GM12878 (cell line): ENCODE results near the gene C4orf51. TPM values are rescaled to one million over a fixed set of nuclear protein-coding genes. Genes with fewer than 3 reads are reported as not detected.

Source experiments
- ATAC-seq: fragments of 200-7000 bp; cut with Tn5 transposase; 3 replicates; pipeline ENCODE4 v1.9.1; 2020; ENCODE audit warnings: mild to moderate bottlenecking, moderate library complexity
- BruUV-seq: library from RNA; stranded (reverse); fragments of 400-500 nt; replicated peaks from 2 replicates; lab custom pipeline; 2021; lab: Mats Ljungman, UMichigan
- CTCF ChIA-PET: fragments of 300-600 bp; sonication (Branson Sonifier 250); formaldehyde crosslinking; extraction: SDS; loops from one replicate; lab custom pipeline; 2021; ENCODE audit warnings: inconsistent platforms; lab: Yijun Ruan, JAX
- POLR2A ChIA-PET: fragments of 350-600 bp; formaldehyde crosslinking; extraction: SDS; loops from one replicate; lab custom pipeline; 2021; ENCODE audit warnings: inconsistent platforms; lab: Charles Lee
- RAD21 ChIA-PET: fragments of 300-600 bp; sonication (Branson Sonifier 250); formaldehyde crosslinking; loops from one replicate; lab custom pipeline; 2023; ENCODE audit warnings: antibody characterized with exemption; ENCODE audit not compliant: unreplicated experiment; lab: Charles Lee
- SMC1A ChIA-PET: fragments of 300-600 bp; sonication (Branson Sonifier 250); formaldehyde crosslinking; loops from one replicate; lab custom pipeline; 2023; ENCODE audit not compliant: unreplicated experiment, uncharacterized antibody; lab: Charles Lee
- DNase-seq: peaks from one replicate; pipeline ENCODE4 v3.0.0-alpha.2; 2011; ENCODE audit warnings: low read depth, low spot score
- FAIRE-seq: peaks from 3 replicates; lab custom pipeline; 2011; peaks lifted over from hg19 to GRCh38; lab: Jason Lieb, UNC
- H2AFZ ChIP-seq: 2 replicates; pipeline ENCODE4 v1.6.0; 2011; ENCODE audit warnings: low read depth, low read length, control low read depth; ENCODE audit not compliant: control insufficient read depth
- H3K27ac ChIP-seq: 2 replicates; pipeline ENCODE4 v1.5.1; 2011; ENCODE audit warnings: control low read depth; ENCODE audit not compliant: control insufficient read depth, insufficient read depth
- H3K27me3 ChIP-seq, 2 experiments: replicated peaks in 1 of 2; 2 replicates each; pipeline versions ENCODE4 v1.6.0 to v1.6.1; 2011; ENCODE audit warnings: low read length in 1 of 2; ENCODE audit not compliant: control insufficient read depth in 2 of 2, insufficient read depth in 2 of 2
- H3K36me3 ChIP-seq, 2 experiments: 2 replicates each; pipeline ENCODE4 v1.5.1; 2011; ENCODE audit warnings: low read length in 1 of 2; ENCODE audit not compliant: control insufficient read depth in 2 of 2, insufficient read depth in 2 of 2
- H3K4me1 ChIP-seq: 2 replicates; pipeline ENCODE4 v1.6.1; 2011; ENCODE audit warnings: mild to moderate bottlenecking, low read length, moderate library complexity, mixed read lengths; ENCODE audit not compliant: control insufficient read depth, insufficient read depth
- H3K4me2 ChIP-seq: 2 replicates; pipeline ENCODE4 v1.6.0; 2011; ENCODE audit warnings: control low read depth; ENCODE audit not compliant: control insufficient read depth, insufficient read depth
- H3K4me3 ChIP-seq: fragments of 200-600 bp; sonication (generic); 2 replicates; pipeline ENCODE4 v1.5.1; 2016
- H3K79me2 ChIP-seq: 2 replicates; pipeline ENCODE4 v1.6.0; 2011; ENCODE audit warnings: low read length; ENCODE audit not compliant: control insufficient read depth, insufficient read depth
- H3K9ac ChIP-seq: 2 replicates; pipeline ENCODE4 v1.8.0; 2011; ENCODE audit warnings: low read length, control low read depth, mixed read lengths; ENCODE audit not compliant: control insufficient read depth, insufficient read depth
- H3K9me3 ChIP-seq: replicated peaks from 3 replicates; pipeline ENCODE4 v1.5.1; 2011; ENCODE audit warnings: mild to moderate bottlenecking, low read length; ENCODE audit not compliant: control insufficient read depth, insufficient read depth
- H4K20me1 ChIP-seq: 2 replicates; pipeline ENCODE4 v1.6.0; 2011; ENCODE audit not compliant: control insufficient read depth, insufficient read depth
- CHD1 ChIP-seq: IDR thresholded peaks from 2 replicates; pipeline ENCODE4 v1.6.1; 2012; ENCODE audit warnings: low read depth, low read length, improper control_type of control experiment
- ETV6 ChIP-seq, 2 experiments: fragments of 450-650 bp in 1 of 2; IDR thresholded peaks in 1 of 2; conservative IDR thresholded peaks in 1 of 2; 2 replicates each; pipeline ENCODE4 v1.6.1; 2014; ENCODE audit warnings: antibody characterized with exemption in 1 of 2, borderline replicate concordance in 1 of 2, low read depth in 1 of 2, mild to moderate bottlenecking in 1 of 2, moderate library complexity in 1 of 2
- MTA3 ChIP-seq: IDR thresholded peaks from 2 replicates; pipeline ENCODE4 v1.6.1; 2012; ENCODE audit warnings: low read length, inconsistent platforms, borderline replicate concordance
- NFYA ChIP-seq: IDR thresholded peaks from 2 replicates; pipeline ENCODE4 v1.6.1; 2011; ENCODE audit warnings: low read depth, mild to moderate bottlenecking, low read length, improper control_type of control experiment, borderline replicate concordance
- STAT3 ChIP-seq: IDR thresholded peaks from 2 replicates; pipeline ENCODE4 v1.6.1; 2011; ENCODE audit warnings: low read depth, low read length, improper control_type of control experiment
- SUPT20H ChIP-seq: IDR thresholded peaks from 2 replicates; pipeline ENCODE4 v1.6.1; 2011; ENCODE audit warnings: low read depth, mild to moderate bottlenecking, low read length, moderate library complexity, borderline replicate concordance; ENCODE audit not compliant: control insufficient read depth
- TBL1XR1 ChIP-seq: IDR thresholded peaks from 2 replicates; pipeline ENCODE4 v1.6.1; 2012; ENCODE audit warnings: low read depth, low read length, improper control_type of control experiment
- USF1 ChIP-seq: IDR thresholded peaks from 2 replicates; pipeline ENCODE4 v1.6.1; 2011; ENCODE audit warnings: borderline replicate concordance, low read depth, mild to moderate bottlenecking, moderate library complexity, mixed read lengths, low read length; ENCODE audit not compliant: insufficient read depth; ENCODE audit errors: extremely low read length
- ZBTB33 ChIP-seq: fragments of 450-650 bp; IDR thresholded peaks from 2 replicates; pipeline ENCODE4 v1.6.1; 2017; ENCODE audit warnings: mild to moderate bottlenecking
- ZNF217 ChIP-seq: fragments of 450-650 bp; IDR thresholded peaks from 2 replicates; pipeline ENCODE4 v1.6.1; 2017; ENCODE audit warnings: antibody characterized with exemption, mild to moderate bottlenecking
- WGBS: methylation state at CpG from one replicate; pipeline ENCODE4 v1.1.6; 2016; ENCODE audit warnings: low lambda C conversion rate; ENCODE audit not compliant: insufficient replicate concordance, insufficient coverage; ENCODE audit errors: missing lambda C conversion rate; 5-methylcytosine and 5-hydroxymethylcytosine counted together
- in situ Hi-C: fragments of 300-500 bp; cut with MboI; formaldehyde crosslinking; loops from 9 replicates; pipeline ENCODE4 v1.14.3; 2018; ENCODE audit warnings: mixed read lengths
- intact Hi-C: fragments of 100-400 bp; cut with micrococcal nuclease; formaldehyde crosslinking; loops from one replicate; pipeline ENCODE4 v1.14.2; 2022; ENCODE audit not compliant: unreplicated experiment
- polyA plus RNA-seq, 11 experiments: library from polyadenylated mRNA; depleted of rRNA in 4 of 11; unstranded in 6 of 11; stranded (reverse) in 5 of 11; fragments of >200 nt; fragmentation: Nextera tagmentation in 4 of 11; fragmentation: Illumina TruSeq in 1 of 11; extraction: Ambion mirVana in 4 of 11; extraction: Trizol in 1 of 11; gene quantifications; 1 replicate in 1 of 11; 2 replicates in 10 of 11; pipeline versions ENCODE4 v1.2.1 to v1.2.3, GENCODE V29; 2011 to 2016; ENCODE audit warnings: inconsistent platforms in 2 of 11, missing spikeins in 2 of 11, low read depth in 1 of 11
- total RNA-seq, 4 experiments: library from RNA; depleted of rRNA in 3 of 4; stranded (reverse); fragments of >200 nt in 3 of 4; fragmentation: Illumina TruSeq in 1 of 4; extraction: Trizol in 1 of 4; gene quantifications; 2 replicates each; pipeline versions ENCODE4 v1.2.1 to v1.2.3, GENCODE V29; 2013 to 2021
- TF ChIP-seq, protein P1 (sequence below): fragments of 150-350 bp; IDR thresholded peaks from 2 replicates; pipeline ENCODE4 v1.6.1; 2016; ENCODE audit warnings: low read depth, low read length

Gene C4orf51
- total and polyA plus RNA-seq, 10 of the 15 experiments (the other 5 are each of a cell fraction or from before 2014, with no cell fraction given), result not detected

GRCh38 chr4:145763399-145763798 lies 83.5 kb downstream of the C4orf51 start:
- RAD21 ChIA-PET, result no interaction called here
- Histone ChIP-seq H3K9ac (no peak overlapping the region), H3K4me3 (no peak overlapping the region), H4K20me1 (no peaks in the 10 kb centered on the region), H2AFZ (no peak overlapping the region)
- SMC1A ChIA-PET, result no interaction called here
- no peak for DNase-seq
- no peak for TF ChIP-seq MTA3
- no peak for TF ChIP-seq NFYA
- no peak for TF ChIP-seq SUPT20H
- TF ChIP-seq TBL1XR1, result no peak
- TF ChIP-seq ETV6 (conservative IDR thresholded peaks at IDR 0.05 in 1 of 2, IDR thresholded peaks at IDR 0.05 in 1 of 2; ENCODE audit: borderline replicate concordance in 1 of 2, low read depth in 1 of 2), result no peak
- no peak for TF ChIP-seq CHD1
- TF ChIP-seq ZBTB33, result no peak
- TF ChIP-seq ZNF217, result no peak
- TF ChIP-seq USF1, result no peak
- TF ChIP-seq STAT3, result no peak
- TF ChIP-seq, protein P1, sequence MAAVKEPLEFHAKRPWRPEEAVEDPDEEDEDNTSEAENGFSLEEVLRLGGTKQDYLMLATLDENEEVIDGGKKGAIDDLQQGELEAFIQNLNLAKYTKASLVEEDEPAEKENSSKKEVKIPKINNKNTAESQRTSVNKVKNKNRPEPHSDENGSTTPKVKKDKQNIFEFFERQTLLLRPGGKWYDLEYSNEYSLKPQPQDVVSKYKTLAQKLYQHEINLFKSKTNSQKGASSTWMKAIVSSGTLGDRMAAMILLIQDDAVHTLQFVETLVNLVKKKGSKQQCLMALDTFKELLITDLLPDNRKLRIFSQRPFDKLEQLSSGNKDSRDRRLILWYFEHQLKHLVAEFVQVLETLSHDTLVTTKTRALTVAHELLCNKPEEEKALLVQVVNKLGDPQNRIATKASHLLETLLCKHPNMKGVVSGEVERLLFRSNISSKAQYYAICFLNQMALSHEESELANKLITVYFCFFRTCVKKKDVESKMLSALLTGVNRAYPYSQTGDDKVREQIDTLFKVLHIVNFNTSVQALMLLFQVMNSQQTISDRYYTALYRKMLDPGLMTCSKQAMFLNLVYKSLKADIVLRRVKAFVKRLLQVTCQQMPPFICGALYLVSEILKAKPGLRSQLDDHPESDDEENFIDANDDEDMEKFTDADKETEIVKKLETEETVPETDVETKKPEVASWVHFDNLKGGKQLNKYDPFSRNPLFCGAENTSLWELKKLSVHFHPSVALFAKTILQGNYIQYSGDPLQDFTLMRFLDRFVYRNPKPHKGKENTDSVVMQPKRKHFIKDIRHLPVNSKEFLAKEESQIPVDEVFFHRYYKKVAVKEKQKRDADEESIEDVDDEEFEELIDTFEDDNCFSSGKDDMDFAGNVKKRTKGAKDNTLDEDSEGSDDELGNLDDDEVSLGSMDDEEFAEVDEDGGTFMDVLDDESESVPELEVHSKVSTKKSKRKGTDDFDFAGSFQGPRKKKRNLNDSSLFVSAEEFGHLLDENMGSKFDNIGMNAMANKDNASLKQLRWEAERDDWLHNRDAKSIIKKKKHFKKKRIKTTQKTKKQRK, result no peak
- TF ChIP-seq, all 136 proteins: peak for 0
- 100% methylated on average over 4 of the region's 4 CpGs for WGBS
- Histone ChIP-seq H3K27me3 (no peaks in the 10 kb centered on the region), H3K4me2 (no peak overlapping the region), H3K36me3 (peaks cover 22 to 42% of the 10 kb centered on the region in 2 experiments), H3K79me2 (no peaks in the 10 kb centered on the region), H3K4me1 (no peaks in the 10 kb centered on the region), H3K27ac (no peak overlapping the region), H3K9me3 (peaks cover 4% of the 10 kb centered on the region; the same call in 2 of the 3 replicates)
- no peak for ATAC-seq
- FAIRE-seq, result no peak
- in situ Hi-C loops (no loop called here), intact Hi-C loops (no loop called here)
- CTCF ChIA-PET, result no interaction called here
- POLR2A ChIA-PET, result no interaction called here
- BruUV-seq, result TSS peak; percentile 13
